HG02981 (cell line): ENCODE data around the gene SPAG6.
"Not testable (repeated sequence)": the region's sequence is repeated elsewhere in the genome, so short reads cannot be mapped to it uniquely, and the experiment has no call there.

Experiments used
- ATAC-seq: cut with Tn5 transposase; IDR thresholded peaks from one replicate; pipeline ENCODE4 v1.9.1; 2021; ENCODE audit warnings: mild to moderate bottlenecking, moderate library complexity; ENCODE audit not compliant: unreplicated experiment

SPAG6 gene

GRCh38 chr10:22341190-22341925 is 3.9 kb upstream of the SPAG6 start:
- ATAC-seq, result peak; percentile 5

GRCh38 chr10:22341926-22342196 is 3.4 kb upstream of the SPAG6 start:
- ATAC-seq, result no peak

- no peak for ATAC-seq
Measured at GRCh38 chr10:22342421-22342820, 2.9 kb upstream of the SPAG6 start.

- ATAC-seq, result no peak
Measured at GRCh38 chr10:22343731-22344130, 1.6 kb upstream of the SPAG6 start.

GRCh38 chr10:22344249-22344648 is 1.0 kb upstream of the SPAG6 start:
- no peak for ATAC-seq

- ATAC-seq, result no peak
Measured at GRCh38 chr10:22344781-22345300, 455 bp upstream of the SPAG6 start.

GRCh38 chr10:22346096-22346661 is 883 bp downstream of the SPAG6 start:
- no peak for ATAC-seq

- no peak for ATAC-seq
Measured at GRCh38 chr10:22349755-22350154, 4.5 kb downstream of the SPAG6 start.

- no peak for ATAC-seq
Measured at GRCh38 chr10:22351131-22351703, 5.9 kb downstream of the SPAG6 start.

GRCh38 chr10:22356324-22356873 is 11.1 kb downstream of the SPAG6 start:
- ATAC-seq, result no peak

GRCh38 chr10:22357770-22358169 is 12.5 kb downstream of the SPAG6 start:
- not testable (repeated sequence) for ATAC-seq

GRCh38 chr10:22363305-22363704 is 18.0 kb downstream of the SPAG6 start:
- no peak for ATAC-seq

GRCh38 chr10:22364407-22365140 is 19.3 kb downstream of the SPAG6 start:
- no peak for ATAC-seq

GRCh38 chr10:22365233-22365632 is 19.9 kb downstream of the SPAG6 start:
- peak; percentile 58 for ATAC-seq

- no peak for ATAC-seq
Measured at GRCh38 chr10:22365644-22366434, 20.5 kb downstream of the SPAG6 start.

- ATAC-seq, result no peak
Measured at GRCh38 chr10:22366435-22366703, 21.1 kb downstream of the SPAG6 start.

- no peak for ATAC-seq
Measured at GRCh38 chr10:22366771-22367170, 21.5 kb downstream of the SPAG6 start.

GRCh38 chr10:22367471-22367870 is 22.2 kb downstream of the SPAG6 start:
- ATAC-seq, result no peak

GRCh38 chr10:22368402-22368801 is 23.1 kb downstream of the SPAG6 start:
- ATAC-seq, result no peak

GRCh38 chr10:22368981-22369380 is 23.7 kb downstream of the SPAG6 start:
- no peak for ATAC-seq
